Endothelial cell of umbilical vein (primary cell): ENCODE data around the gene MYO7B. TPM values are rescaled to one million over a fixed set of nuclear protein-coding genes. Genes with fewer than 3 reads are reported as not detected.
"Not testable (repeated sequence)": the region's sequence is repeated elsewhere in the genome, so short reads cannot be mapped to it uniquely, and the experiment has no call there.

Experiments used
- BruUV-seq: library from RNA; stranded (reverse); fragments of 400-500 nt; replicated peaks from 2 replicates; lab custom pipeline; 2021; lab: Mats Ljungman, UMichigan
- CTCF ChIA-PET: fragments of 300-600, 350-600 bp; sonication (Branson Sonifier 250); formaldehyde crosslinking; loops from one replicate; lab custom pipeline; 2021; ENCODE audit warnings: antibody characterized with exemption, inconsistent platforms; lab: Charles Lee
- POLR2A ChIA-PET: fragments of 300-600, 350-600 bp; sonication (Branson Sonifier 250); formaldehyde crosslinking; loops from one replicate; lab custom pipeline; 2021; ENCODE audit warnings: antibody characterized with exemption, inconsistent platforms; lab: Charles Lee
- DNase-seq: peaks from one replicate; pipeline ENCODE4 v3.0.0-alpha.2; 2011; ENCODE audit warnings: low read depth, low spot score
- FAIRE-seq: peaks from 2 replicates; lab custom pipeline; 2011; peaks lifted over from hg19 to GRCh38; lab: Jason Lieb, UNC
- H2AFZ ChIP-seq: 2 replicates; pipeline ENCODE4 v1.6.0; 2012; ENCODE audit warnings: low read depth, low read length, control low read depth, inconsistent platforms
- H3K27ac ChIP-seq: 2 replicates; pipeline ENCODE4 v1.5.1; 2011; ENCODE audit warnings: low read depth, mild to moderate bottlenecking, control low read depth, low read length, moderate library complexity; ENCODE audit not compliant: insufficient read depth
- H3K27me3 ChIP-seq, 2 experiments: 2 replicates each; pipeline versions ENCODE4 v1.6.0 to v1.6.1; 2011; ENCODE audit warnings: low read length in 2 of 2, mixed read lengths in 1 of 2; ENCODE audit not compliant: control insufficient read depth in 2 of 2, insufficient read depth in 2 of 2
- H3K36me3 ChIP-seq, 2 experiments: 2 replicates in 1 of 2; 3 replicates in 1 of 2; pipeline ENCODE4 v1.5.1; 2011; ENCODE audit warnings: low read length in 2 of 2, mild to moderate bottlenecking in 1 of 2, moderate library complexity in 1 of 2; ENCODE audit not compliant: control insufficient read depth in 2 of 2, insufficient read depth in 2 of 2; ENCODE audit errors: extremely low read depth in 1 of 2
- H3K4me1 ChIP-seq: 3 replicates; pipeline ENCODE4 v1.5.1; 2011; ENCODE audit warnings: mild to moderate bottlenecking, low read length; ENCODE audit not compliant: control insufficient read depth, insufficient read depth; ENCODE audit errors: extremely low read depth
- H3K4me2 ChIP-seq: 2 replicates; pipeline ENCODE4 v1.6.1; 2011; ENCODE audit warnings: low read length, control low read depth, mixed read lengths; ENCODE audit not compliant: insufficient read depth
- H3K4me3 ChIP-seq, 3 experiments: fragments of 200-600 bp in 1 of 3; sonication (generic), shearing (Covaris generic) in 1 of 3; replicated peaks in 1 of 3; 2 replicates each; pipeline ENCODE4 v1.5.1; 2011 to 2016; ENCODE audit warnings: control low read depth in 3 of 3, low read length in 3 of 3, mild to moderate bottlenecking in 2 of 3, inconsistent platforms in 1 of 3, low read depth in 1 of 3, moderate library complexity in 1 of 3; ENCODE audit not compliant: insufficient read depth in 1 of 3
- H3K79me2 ChIP-seq: 2 replicates; pipeline ENCODE4 v1.6.0; 2012; ENCODE audit warnings: low read length, inconsistent platforms; ENCODE audit not compliant: control insufficient read depth, insufficient read depth
- H3K9ac ChIP-seq: replicated peaks from 2 replicates; pipeline ENCODE3; 2011; ENCODE audit warnings: low read length, control low read depth; ENCODE audit not compliant: insufficient read depth; ENCODE audit errors: extremely low read depth
- H3K9me1 ChIP-seq: replicated peaks from 3 replicates; pipeline ENCODE4 v1.6.0; 2011; ENCODE audit warnings: mild to moderate bottlenecking, low read length; ENCODE audit not compliant: control insufficient read depth, insufficient read depth; ENCODE audit errors: extremely low read depth
- H3K9me3 ChIP-seq: replicated peaks from 2 replicates; pipeline ENCODE4 v1.5.1; 2012; ENCODE audit warnings: low read length, inconsistent platforms; ENCODE audit not compliant: control insufficient read depth, insufficient read depth
- H4K20me1 ChIP-seq: replicated peaks from 2 replicates; pipeline ENCODE3; 2011; ENCODE audit warnings: mild to moderate bottlenecking, low read length; ENCODE audit not compliant: control insufficient read depth, insufficient read depth; ENCODE audit errors: extremely low read depth
- EZH2 ChIP-seq: IDR thresholded peaks from 2 replicates; pipeline ENCODE4 v1.6.1; 2012; ENCODE audit warnings: borderline replicate concordance, low read depth, mild to moderate bottlenecking, moderate library complexity, low read length, inconsistent platforms; ENCODE audit not compliant: severe bottlenecking
- FOS ChIP-seq: IDR thresholded peaks from 2 replicates; pipeline ENCODE4 v1.6.1; 2011; ENCODE audit warnings: mild to moderate bottlenecking, low read length, moderate library complexity, borderline replicate concordance; ENCODE audit not compliant: insufficient read depth
- dilution Hi-C: fragments of 300-500 bp; cut with MboI; formaldehyde crosslinking; loops from one replicate; pipeline ENCODE4 v1.15.0; 2019; ENCODE audit warnings: low sequenced_read_pairs; ENCODE audit not compliant: extremely low pct_ligation_motif_present
- intact Hi-C: fragments of 100-400 bp; cut with micrococcal nuclease; formaldehyde crosslinking; loops from one replicate; pipeline ENCODE4 v1.10.0; 2022
- polyA plus RNA-seq, 4 experiments: library from polyadenylated mRNA; depleted of rRNA in 3 of 4; stranded (reverse) in 3 of 4; unstranded in 1 of 4; fragments of >200 nt; gene quantifications; 2 replicates each; pipeline versions ENCODE4 v1.2.1 to v1.2.3, GENCODE V29; 2011 to 2012; ENCODE audit warnings: missing spikeins in 1 of 4
- total RNA-seq: library from RNA; stranded (reverse); gene quantifications from 2 replicates; pipeline ENCODE4 v1.2.3, GENCODE V29; 2021

Gene MYO7B
- total and polyA plus RNA-seq, 2 donors (not counting 3 experiments of a cell fraction or from before 2014, with no cell fraction given): 0.17 TPM; not detected in 1

- POLR2A ChIA-PET: not testable (repeated sequence)
Measured at GRCh38 chr2:127529416-127529815, 6.1 kb upstream of the MYO7B start.

DNA sequence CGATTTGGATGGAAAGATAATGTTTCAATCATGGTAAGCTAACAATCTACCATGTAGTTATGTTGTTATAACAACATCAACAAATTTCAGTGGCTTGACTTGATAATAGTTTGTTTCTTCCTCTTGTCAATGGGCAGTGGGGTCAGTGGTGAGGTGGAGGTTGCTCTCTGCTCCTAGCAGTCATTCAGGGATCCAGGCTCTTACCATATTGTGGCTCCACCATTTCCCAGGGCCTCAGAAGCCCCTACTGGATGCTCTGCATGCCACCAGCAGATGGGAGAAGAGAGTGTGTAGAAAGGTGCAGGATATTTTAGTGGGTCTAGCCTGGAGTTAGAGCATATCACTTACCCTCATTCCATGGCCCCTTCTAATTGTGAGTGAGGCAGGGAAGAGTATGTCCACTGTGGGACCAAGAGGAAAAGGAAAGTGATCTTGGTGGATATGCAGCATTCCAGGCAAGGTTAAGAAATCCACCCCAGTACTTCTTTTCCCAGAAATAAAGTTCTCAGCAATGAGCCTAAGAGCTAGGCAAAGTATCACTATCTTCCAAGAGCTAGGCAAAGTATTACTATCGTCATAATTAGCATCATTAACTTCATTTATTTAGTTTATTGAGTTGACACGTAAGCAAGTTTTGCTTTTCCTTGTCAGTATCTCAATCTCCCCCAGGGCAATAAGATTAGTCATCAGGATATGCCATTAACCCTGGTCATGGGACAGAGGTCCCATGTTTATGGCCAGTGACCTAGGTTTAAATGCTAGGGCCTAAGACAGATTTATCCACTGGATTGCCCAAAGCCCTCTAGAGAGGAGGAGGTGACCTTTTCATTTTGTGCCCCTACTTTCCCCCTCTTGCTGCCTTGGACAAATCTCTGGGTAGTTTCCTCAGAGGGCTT lies 5.0 kb upstream of the MYO7B start:
- FAIRE-seq: no peak
- ChIA-PET POLR2A (no interaction called here), CTCF (no interaction called here)
- Histone ChIP-seq H3K4me3 (no peak overlapping the region), H3K4me1 (peaks cover 8% of the 10 kb centered on the region), H3K4me2 (no peak overlapping the region), H4K20me1 (no peaks in the 10 kb centered on the region), H3K9ac (no peak overlapping the region), H3K27me3 (peaks cover 0 to 2% of the 10 kb centered on the region in 2 experiments), H3K36me3 (no peaks in the 10 kb centered on the region), H3K9me1 (no peaks in the 10 kb centered on the region), H3K27ac (no peak overlapping the region), H3K79me2 (peaks cover 7% of the 10 kb centered on the region), H3K9me3 (no peaks in the 10 kb centered on the region), H2AFZ (no peak overlapping the region)
- dilution Hi-C loops: no loop called here
- TF ChIP-seq EZH2 (no peak), FOS (peak; percentile 7)
- no peak for DNase-seq
- intact Hi-C loops: no loop called here
- no TSS peak for BruUV-seq

More at GRCh38 chr2:127529416-127529815, 6.1 kb upstream of the MYO7B start:
- DNase-seq, BruUV-seq, H3K27me3 ChIP-seq, H2AFZ ChIP-seq, FAIRE-seq, H3K9me3 ChIP-seq, H3K4me2 ChIP-seq, dilution Hi-C loops, intact Hi-C loops, H3K9me1 ChIP-seq, H3K27ac ChIP-seq, H3K9ac ChIP-seq, H3K36me3 ChIP-seq, H4K20me1 ChIP-seq, H3K4me3 ChIP-seq: not testable (repeated sequence)
- CTCF ChIA-PET: interaction anchor here (1.4 kb wide), 2 partner anchors 10 to 62 kb away, joined by 3 to 8 read pairs; no protein-coding TSS in a partner anchor
- Histone ChIP-seq H3K79me2 (peaks cover 18% of the 10 kb centered on the region), H3K4me1 (peaks cover 11% of the 10 kb centered on the region)
